Hepatocyte (in vitro differentiated cells): ENCODE measurements around the gene SUPT3H. TPM values are rescaled to one million over a fixed set of nuclear protein-coding genes. Genes with fewer than 3 reads are reported as not detected.
A peak's percentile ranks its signal among the peaks of the same experiment; 100 is the strongest.

Experiments
- DNase-seq: peaks from one replicate; pipeline ENCODE4 v3.0.0-alpha.2; 2016; ENCODE audit warnings: low spot score
- H2AFZ ChIP-seq: fragments of 200-600 bp; sonication (generic); 2 replicates; pipeline ENCODE4 v1.6.0; 2016; ENCODE audit warnings: antibody characterized with exemption, mild to moderate bottlenecking
- H3K27ac ChIP-seq: fragments of 200-600 bp; sonication (generic); 2 replicates; pipeline ENCODE4 v1.5.1; 2016; ENCODE audit warnings: mild to moderate bottlenecking
- H3K27me3 ChIP-seq: fragments of 200-600 bp; sonication (generic); 2 replicates; pipeline ENCODE4 v1.6.1; 2016
- H3K36me3 ChIP-seq: fragments of 200-600 bp; sonication (generic); replicated peaks from 2 replicates; pipeline ENCODE4 v1.5.1; 2016; ENCODE audit warnings: low read depth; ENCODE audit not compliant: insufficient read depth
- H3K4me1 ChIP-seq: fragments of 200-600 bp; sonication (generic); 2 replicates; pipeline ENCODE4 v1.5.1; 2016; ENCODE audit warnings: mild to moderate bottlenecking, moderate library complexity; ENCODE audit not compliant: insufficient read depth
- H3K4me2 ChIP-seq: fragments of 200-600 bp; sonication (generic); 2 replicates; pipeline ENCODE4 v1.6.0; 2016
- H3K4me3 ChIP-seq: fragments of 200-600 bp; sonication (generic); 2 replicates; pipeline ENCODE4 v1.5.1; 2016; ENCODE audit warnings: mild to moderate bottlenecking
- H3K79me2 ChIP-seq: fragments of 200-600 bp; sonication (generic); 2 replicates; pipeline ENCODE4 v1.6.0; 2017; ENCODE audit warnings: mild to moderate bottlenecking
- H3K9me2 ChIP-seq: fragments of 200-600 bp; sonication (generic); replicated peaks from 2 replicates; pipeline ENCODE4 v1.6.0; 2017; ENCODE audit warnings: mild to moderate bottlenecking; ENCODE audit not compliant: insufficient read depth
- H3K9me3 ChIP-seq: fragments of 200-600 bp; sonication (generic); 2 replicates; pipeline ENCODE4 v1.5.1; 2016; ENCODE audit warnings: low read depth, mild to moderate bottlenecking
- H4K20me1 ChIP-seq: fragments of 200-600 bp; sonication (generic); 2 replicates; pipeline ENCODE4 v1.6.0; 2016; ENCODE audit warnings: mild to moderate bottlenecking; ENCODE audit not compliant: insufficient read depth, poor library complexity, severe bottlenecking
- CTCF ChIP-seq: fragments of 200-600 bp; sonication (generic); IDR thresholded peaks from 2 replicates; pipeline ENCODE4 v1.5.1; 2016; ENCODE audit warnings: antibody characterized with exemption, mild to moderate bottlenecking; ENCODE audit not compliant: poor library complexity
- EZH2 ChIP-seq: fragments of 200-600 bp; sonication (generic); IDR thresholded peaks from 2 replicates; pipeline ENCODE4 v1.6.1; 2016; ENCODE audit warnings: antibody characterized with exemption, mild to moderate bottlenecking, borderline replicate concordance
- EZH2phosphoT487 ChIP-seq: fragments of 200-600 bp; sonication (generic); IDR thresholded peaks from one replicate; pipeline ENCODE4 v1.6.1; 2018; ENCODE audit warnings: antibody characterized with exemption, mild to moderate bottlenecking, low read depth, moderate library complexity; ENCODE audit not compliant: unreplicated experiment, severe bottlenecking
- WGBS: methylation state at CpG from one replicate; pipeline ENCODE4 v1.1.6; 2016; ENCODE audit warnings: low lambda C conversion rate; ENCODE audit errors: missing lambda C conversion rate; 5-methylcytosine and 5-hydroxymethylcytosine counted together
- polyA plus RNA-seq: library from polyadenylated mRNA; unstranded; fragments of >200 nt; fragmentation: Nextera tagmentation; extraction: Ambion mirVana; gene quantifications from 2 replicates; pipeline ENCODE4 v1.2.1, GENCODE V29; 2016
- total RNA-seq: library from RNA; depleted of rRNA; stranded (reverse); fragments of >200 nt; gene quantifications from 2 replicates; pipeline ENCODE4 v1.2.3, GENCODE V29; 2014

The SUPT3H gene
- total RNA-seq (6.8 and 9.1 TPM in 2 replicates), polyA plus RNA-seq (7.7 and 8.9 TPM in 2 replicates)

- Histone ChIP-seq H3K4me1 (peaks cover 14% of the 10 kb centered on the region), H2AFZ (peak within 1 kb of the TSS; percentile 96), H3K27me3 (no peaks in the 10 kb centered on the region), H3K27ac (peak within 1 kb of the TSS; percentile 100), H3K4me3 (peak within 1 kb of the TSS; percentile 82), H3K9me3 (no peaks in the 10 kb centered on the region), H3K79me2 (peaks cover 30% of the 10 kb centered on the region), H3K9me2 (no peaks in the 10 kb centered on the region), H3K4me2 (peak within 1 kb of the TSS; percentile 86), H4K20me1 (no peaks in the 10 kb centered on the region), H3K36me3 (no peaks in the 10 kb centered on the region)
- TF ChIP-seq EZH2phosphoT487 (no peak), CTCF (peak; percentile 13), EZH2 (no peak)
- under 1% methylated on average over 52 of the region's 75 CpGs for WGBS
- peak; percentile 98 for DNase-seq
Observed at GRCh38 chr6:45377554-45378333, at the start of gene SUPT3H. Gene SUPT3H (minus strand): TSS chr6:45377934.

GRCh38 chr6:45426251-45426650 is 48.5 kb upstream of the SUPT3H start:
- H3K27me3 ChIP-seq = peaks cover 48% of the 10 kb centered on the region
- no peaks in the 10 kb centered on the region for H3K79me2 ChIP-seq
- no peak overlapping the region for H3K4me2 ChIP-seq
- H3K4me1 ChIP-seq = peaks cover 4% of the 10 kb centered on the region
- TF ChIP-seq EZH2 (no peak), CTCF (no peak), EZH2phosphoT487 (no peak)
- no peak overlapping the region for H3K4me3 ChIP-seq
- H3K27ac ChIP-seq = no peak overlapping the region
- no peak for DNase-seq
- no peaks in the 10 kb centered on the region for H3K9me2 ChIP-seq
- H4K20me1 ChIP-seq = no peaks in the 10 kb centered on the region
- H3K36me3 ChIP-seq = no peaks in the 10 kb centered on the region
- 78% methylated on average over 4 of the region's 4 CpGs for WGBS
- H2AFZ ChIP-seq = no peak overlapping the region
- H3K9me3 ChIP-seq = no peaks in the 10 kb centered on the region

- peaks cover 66% of the 10 kb centered on the region for H3K27me3 ChIP-seq
- DNase-seq = no peak
- H3K9me2 ChIP-seq = no peaks in the 10 kb centered on the region
- H3K4me2 ChIP-seq = peak overlapping the region; percentile 96
- 53% methylated on average over 6 of the region's 6 CpGs for WGBS
- peaks cover 15% of the 10 kb centered on the region for H3K4me1 ChIP-seq
- H3K79me2 ChIP-seq = no peaks in the 10 kb centered on the region
- no peaks in the 10 kb centered on the region for H3K36me3 ChIP-seq
- no peak for TF ChIP-seq EZH2
- no peak for TF ChIP-seq EZH2phosphoT487
- no peak for TF ChIP-seq CTCF
- H2AFZ ChIP-seq = no peak overlapping the region
- H3K4me3 ChIP-seq = no peak overlapping the region
- H3K9me3 ChIP-seq = no peaks in the 10 kb centered on the region
- H3K27ac ChIP-seq = no peak overlapping the region
- H4K20me1 ChIP-seq = no peaks in the 10 kb centered on the region
Observed at GRCh38 chr6:45424451-45424861, 46.7 kb upstream of the SUPT3H start.
